DOHH2 (cell line): ENCODE results near the gene RUNX1.

Source experiments
- CTCF ChIP-seq: fragments of 200-600 bp; sonication (generic); IDR thresholded peaks from one replicate; pipeline ENCODE4 v1.5.1; 2014; ENCODE audit warnings: antibody characterized with exemption, mild to moderate bottlenecking, low read depth, low read length; ENCODE audit not compliant: poor library complexity, severe bottlenecking
- EZH2phosphoT487 ChIP-seq: fragments of 200-600 bp; sonication (generic); IDR thresholded peaks from 2 replicates; pipeline ENCODE4 v1.6.1; 2017; ENCODE audit warnings: borderline replicate concordance, mild to moderate bottlenecking, antibody characterized with exemption, low read length, moderate library complexity, mixed read lengths

- TF ChIP-seq CTCF (no peak), EZH2phosphoT487 (no peak)
Measured at GRCh38 chr21:34998176-34998575, 50.9 kb downstream of the RUNX1 start.
